ENCODE results near the gene PLD6.
"Not testable (repeated sequence)": the region's sequence is repeated elsewhere in the genome, so short reads cannot be mapped to it uniquely, and the experiment has no call there.

The PLD6 gene

GRCh38 chr17:17161759-17162158 lies 44.4 kb downstream of the PLD6 start:
- H3K27me3 ChIP-seq (ENCODE audit: low read depth, low read length), result no peaks in the 10 kb centered on the region
- H3K4me1 ChIP-seq (ENCODE audit: control insufficient read depth in 1 of 2, insufficient read depth in 2 of 2, low read length in 2 of 2), result no peaks in the 10 kb centered on the region
- no peaks in the 10 kb centered on the region for H3K9me3 ChIP-seq (ENCODE audit: control insufficient read depth in 1 of 2, low read length in 2 of 2)
- no peak overlapping the region for H3K27ac ChIP-seq (ENCODE audit: low read length)
- peaks cover 69 to 95% of the 10 kb centered on the region in 2 donors for H3K36me3 ChIP-seq (ENCODE audit: control insufficient read depth in 1 of 2, insufficient read depth in 2 of 2, low read length in 2 of 2)
- H3K4me3 ChIP-seq (ENCODE audit: low read depth in 1 of 2, low read length in 2 of 2), result no peak overlapping the region

GRCh38 chr17:17161121-17161520 lies 45.0 kb downstream of the PLD6 start:
- H3K4me1 ChIP-seq (ENCODE audit: control insufficient read depth in 1 of 2, insufficient read depth in 2 of 2, low read length in 2 of 2), result no peaks in the 10 kb centered on the region
- peaks cover 69 to 95% of the 10 kb centered on the region in 2 donors for H3K36me3 ChIP-seq (ENCODE audit: control insufficient read depth in 1 of 2, insufficient read depth in 2 of 2, low read length in 2 of 2)
- H3K9me3 ChIP-seq (ENCODE audit: control insufficient read depth in 1 of 2, low read length in 2 of 2), result no peaks in the 10 kb centered on the region
- H3K27me3 ChIP-seq (ENCODE audit: low read depth, low read length), result no peaks in the 10 kb centered on the region
- H3K4me3 ChIP-seq (ENCODE audit: low read depth in 1 of 2, low read length in 2 of 2), result no peak overlapping the region
- H3K27ac ChIP-seq (ENCODE audit: low read length), result no peak overlapping the region

GRCh38 chr17:17159571-17159970 lies 46.6 kb downstream of the PLD6 start:
- Histone ChIP-seq H3K27ac (ENCODE audit: low read length) (no peak overlapping the region), H3K36me3 (ENCODE audit: control insufficient read depth in 1 of 2, insufficient read depth in 2 of 2, low read length in 2 of 2) (peaks cover 67 to 95% of the 10 kb centered on the region in 2 donors), H3K4me1 (ENCODE audit: control insufficient read depth in 1 of 2, insufficient read depth in 2 of 2, low read length in 2 of 2) (no peaks in the 10 kb centered on the region), H3K9me3 (ENCODE audit: control insufficient read depth in 1 of 2, low read length in 2 of 2) (no peaks in the 10 kb centered on the region), H3K27me3 (ENCODE audit: low read depth, low read length) (no peaks in the 10 kb centered on the region), H3K4me3 (ENCODE audit: low read depth in 1 of 2, low read length in 2 of 2) (no peak overlapping the region)

- H3K27ac ChIP-seq (ENCODE audit: low read length); H3K4me3 ChIP-seq (ENCODE audit: low read depth in 1 of 2, low read length in 2 of 2); H3K27me3 ChIP-seq (ENCODE audit: low read depth, low read length); H3K4me1 ChIP-seq (ENCODE audit: control insufficient read depth in 1 of 2, insufficient read depth in 2 of 2, low read length in 2 of 2); H3K9me3 ChIP-seq (ENCODE audit: control insufficient read depth in 1 of 2, low read length in 2 of 2): not testable (repeated sequence)
- H3K36me3 ChIP-seq (ENCODE audit: control insufficient read depth in 1 of 2, insufficient read depth in 2 of 2, low read length in 2 of 2), result peaks cover 70 to 94% of the 10 kb centered on the region in 2 donors
These were observed 47.6 kb downstream of the PLD6 start for GRCh38 chr17:17158506-17158905.

GRCh38 chr17:17157041-17157440 lies 49.1 kb downstream of the PLD6 start:
- Histone ChIP-seq H3K36me3 (ENCODE audit: control insufficient read depth in 1 of 2, insufficient read depth in 2 of 2, low read length in 2 of 2) (peaks cover 65 to 91% of the 10 kb centered on the region in 2 donors), H3K27ac (ENCODE audit: low read length) (no peak overlapping the region), H3K4me1 (ENCODE audit: control insufficient read depth in 1 of 2, insufficient read depth in 2 of 2, low read length in 2 of 2) (peaks cover 0 to 12% of the 10 kb centered on the region in 2 donors), H3K27me3 (ENCODE audit: low read depth, low read length) (no peaks in the 10 kb centered on the region), H3K9me3 (ENCODE audit: control insufficient read depth in 1 of 2, low read length in 2 of 2) (no peaks in the 10 kb centered on the region), H3K4me3 (ENCODE audit: low read depth in 1 of 2, low read length in 2 of 2) (no peak overlapping the region)

- Histone ChIP-seq H3K4me1 (ENCODE audit: control insufficient read depth in 1 of 2, insufficient read depth in 2 of 2, low read length in 2 of 2) (peaks cover 0 to 17% of the 10 kb centered on the region in 2 donors), H3K4me3 (ENCODE audit: low read depth in 1 of 2, low read length in 2 of 2) (no peak overlapping the region), H3K36me3 (ENCODE audit: control insufficient read depth in 1 of 2, insufficient read depth in 2 of 2, low read length in 2 of 2) (peaks cover 61 to 91% of the 10 kb centered on the region in 2 donors), H3K27me3 (ENCODE audit: low read depth, low read length) (no peaks in the 10 kb centered on the region), H3K9me3 (ENCODE audit: control insufficient read depth in 1 of 2, low read length in 2 of 2) (no peaks in the 10 kb centered on the region), H3K27ac (ENCODE audit: low read length) (no peak overlapping the region)
These were observed 49.6 kb downstream of the PLD6 start for GRCh38 chr17:17156511-17156910.

- H3K36me3 ChIP-seq (ENCODE audit: control insufficient read depth in 1 of 2, insufficient read depth in 2 of 2, low read length in 2 of 2), result peaks cover 62 to 91% of the 10 kb centered on the region in 2 donors
- H3K4me1 ChIP-seq (ENCODE audit: control insufficient read depth in 1 of 2, insufficient read depth in 2 of 2, low read length in 2 of 2), result peaks cover 0 to 20% of the 10 kb centered on the region in 2 donors
- H3K9me3 ChIP-seq (ENCODE audit: control insufficient read depth in 1 of 2, low read length in 2 of 2), result no peaks in the 10 kb centered on the region
- H3K27me3 ChIP-seq (ENCODE audit: low read depth, low read length), result no peaks in the 10 kb centered on the region
- no peak overlapping the region for H3K27ac ChIP-seq (ENCODE audit: low read length)
- no peak overlapping the region for H3K4me3 ChIP-seq (ENCODE audit: low read depth in 1 of 2, low read length in 2 of 2)
These were observed 50.0 kb downstream of the PLD6 start for GRCh38 chr17:17156107-17156506.

- peaks cover 57 to 86% of the 10 kb centered on the region in 2 donors for H3K36me3 ChIP-seq (ENCODE audit: control insufficient read depth in 1 of 2, insufficient read depth in 2 of 2, low read length in 2 of 2)
- H3K4me3 ChIP-seq (ENCODE audit: low read depth in 1 of 2, low read length in 2 of 2), result no peak overlapping the region
- no peaks in the 10 kb centered on the region for H3K9me3 ChIP-seq (ENCODE audit: control insufficient read depth in 1 of 2, low read length in 2 of 2)
- no peak overlapping the region for H3K27ac ChIP-seq (ENCODE audit: low read length)
- H3K27me3 ChIP-seq (ENCODE audit: low read depth, low read length), result no peaks in the 10 kb centered on the region
- H3K4me1 ChIP-seq (ENCODE audit: control insufficient read depth in 1 of 2, insufficient read depth in 2 of 2, low read length in 2 of 2), result peaks cover 0 to 20% of the 10 kb centered on the region in 2 donors
These were observed 50.6 kb downstream of the PLD6 start for GRCh38 chr17:17155568-17155967.

GRCh38 chr17:17154981-17155380 lies 51.2 kb downstream of the PLD6 start:
- Histone ChIP-seq H3K4me3 (ENCODE audit: low read depth in 1 of 2, low read length in 2 of 2) (no peak overlapping the region), H3K9me3 (ENCODE audit: control insufficient read depth in 1 of 2, low read length in 2 of 2) (no peaks in the 10 kb centered on the region), H3K27me3 (ENCODE audit: low read depth, low read length) (no peaks in the 10 kb centered on the region), H3K27ac (ENCODE audit: low read length) (no peak overlapping the region), H3K4me1 (ENCODE audit: control insufficient read depth in 1 of 2, insufficient read depth in 2 of 2, low read length in 2 of 2) (peaks cover 0 to 20% of the 10 kb centered on the region in 2 donors), H3K36me3 (ENCODE audit: control insufficient read depth in 1 of 2, insufficient read depth in 2 of 2, low read length in 2 of 2) (peaks cover 59 to 85% of the 10 kb centered on the region in 2 donors)

GRCh38 chr17:17154556-17154955 lies 51.6 kb downstream of the PLD6 start:
- Histone ChIP-seq H3K27ac (ENCODE audit: low read length) (no peak overlapping the region), H3K4me3 (ENCODE audit: low read depth in 1 of 2, low read length in 2 of 2) (no peak overlapping the region), H3K4me1 (ENCODE audit: control insufficient read depth in 1 of 2, insufficient read depth in 2 of 2, low read length in 2 of 2) (peaks cover 0 to 20% of the 10 kb centered on the region in 2 donors), H3K27me3 (ENCODE audit: low read depth, low read length) (no peaks in the 10 kb centered on the region), H3K36me3 (ENCODE audit: control insufficient read depth in 1 of 2, insufficient read depth in 2 of 2, low read length in 2 of 2) (peaks cover 58 to 83% of the 10 kb centered on the region in 2 donors), H3K9me3 (ENCODE audit: control insufficient read depth in 1 of 2, low read length in 2 of 2) (no peaks in the 10 kb centered on the region)

GRCh38 chr17:17153709-17154108 lies 52.4 kb downstream of the PLD6 start:
- Histone ChIP-seq H3K9me3 (ENCODE audit: control insufficient read depth in 1 of 2, low read length in 2 of 2) (no peaks in the 10 kb centered on the region), H3K27ac (ENCODE audit: low read length) (no peak overlapping the region), H3K27me3 (ENCODE audit: low read depth, low read length) (no peaks in the 10 kb centered on the region), H3K36me3 (ENCODE audit: control insufficient read depth in 1 of 2, insufficient read depth in 2 of 2, low read length in 2 of 2) (peaks cover 50 to 75% of the 10 kb centered on the region in 2 donors), H3K4me1 (ENCODE audit: control insufficient read depth in 1 of 2, insufficient read depth in 2 of 2, low read length in 2 of 2) (peaks cover 0 to 20% of the 10 kb centered on the region in 2 donors), H3K4me3 (ENCODE audit: low read depth in 1 of 2, low read length in 2 of 2) (no peak overlapping the region)

- peaks cover 0 to 20% of the 10 kb centered on the region in 2 donors for H3K4me1 ChIP-seq (ENCODE audit: control insufficient read depth in 1 of 2, insufficient read depth in 2 of 2, low read length in 2 of 2)
- H3K27me3 ChIP-seq (ENCODE audit: low read depth, low read length), result no peaks in the 10 kb centered on the region
- H3K4me3 ChIP-seq (ENCODE audit: low read depth in 1 of 2, low read length in 2 of 2), result no peak overlapping the region
- H3K36me3 ChIP-seq (ENCODE audit: control insufficient read depth in 1 of 2, insufficient read depth in 2 of 2, low read length in 2 of 2), result peaks cover 50 to 69% of the 10 kb centered on the region in 2 donors
- H3K9me3 ChIP-seq (ENCODE audit: control insufficient read depth in 1 of 2, low read length in 2 of 2), result no peaks in the 10 kb centered on the region
- H3K27ac ChIP-seq (ENCODE audit: low read length), result no peak overlapping the region
These were observed 53.1 kb downstream of the PLD6 start for GRCh38 chr17:17153071-17153470.
